ENCODE results near the gene DHX30.
"Not testable (repeated sequence)": the region's sequence is repeated elsewhere in the genome, so short reads cannot be mapped to it uniquely, and the experiment has no call there.

Gene DHX30

GRCh38 chr3:47824541-47825473 lies 21.9 kb downstream of the DHX30 start:
- H3K9me3 Mint-ChIP-seq: no peaks in the 10 kb centered on the region
- peak; percentile 57 to 66 for DNase-seq (ENCODE audit: low spot score in 2 of 2)
- peak overlapping the region; percentile 86 for H3K4me3 Mint-ChIP-seq
- H3K27me3 Mint-ChIP-seq: no peaks in the 10 kb centered on the region
- H3K27ac Mint-ChIP-seq (ENCODE audit: low read depth): peak overlapping the region; percentile 82
- H3K36me3 Mint-ChIP-seq (ENCODE audit: insufficient read depth): peaks cover 30% of the 10 kb centered on the region
- ATAC-seq (replicated peaks; ENCODE audit: extremely low read depth, poor library complexity, severe bottlenecking): peak; percentile 99
- H3K4me1 Mint-ChIP-seq: peaks cover 30% of the 10 kb centered on the region

- H3K27ac Mint-ChIP-seq (ENCODE audit: low read depth): peak overlapping the region; percentile 82
- H3K9me3 Mint-ChIP-seq: no peaks in the 10 kb centered on the region
- peaks cover 33% of the 10 kb centered on the region for H3K36me3 Mint-ChIP-seq (ENCODE audit: insufficient read depth)
- H3K27me3 Mint-ChIP-seq: no peaks in the 10 kb centered on the region
- no peak for DNase-seq (ENCODE audit: low spot score in 2 of 2)
- no peak for ATAC-seq (replicated peaks; ENCODE audit: extremely low read depth, poor library complexity, severe bottlenecking)
- peak overlapping the region; percentile 86 for H3K4me3 Mint-ChIP-seq
- peaks cover 31% of the 10 kb centered on the region for H3K4me1 Mint-ChIP-seq
Measured at GRCh38 chr3:47825590-47825989, 22.7 kb downstream of the DHX30 start.

GRCh38 chr3:47829482-47829881 lies 26.5 kb downstream of the DHX30 start:
- Mint-ChIP-seq H3K36me3 (ENCODE audit: insufficient read depth) (peaks cover 59% of the 10 kb centered on the region), H3K27ac (ENCODE audit: low read depth) (peak overlapping the region; percentile 32), H3K4me1 (peaks cover 34% of the 10 kb centered on the region)
- H3K27me3 Mint-ChIP-seq; ATAC-seq (replicated peaks; ENCODE audit: extremely low read depth, poor library complexity, severe bottlenecking); DNase-seq (ENCODE audit: low spot score in 2 of 2); H3K9me3 Mint-ChIP-seq; H3K4me3 Mint-ChIP-seq: not testable (repeated sequence)

DNA sequence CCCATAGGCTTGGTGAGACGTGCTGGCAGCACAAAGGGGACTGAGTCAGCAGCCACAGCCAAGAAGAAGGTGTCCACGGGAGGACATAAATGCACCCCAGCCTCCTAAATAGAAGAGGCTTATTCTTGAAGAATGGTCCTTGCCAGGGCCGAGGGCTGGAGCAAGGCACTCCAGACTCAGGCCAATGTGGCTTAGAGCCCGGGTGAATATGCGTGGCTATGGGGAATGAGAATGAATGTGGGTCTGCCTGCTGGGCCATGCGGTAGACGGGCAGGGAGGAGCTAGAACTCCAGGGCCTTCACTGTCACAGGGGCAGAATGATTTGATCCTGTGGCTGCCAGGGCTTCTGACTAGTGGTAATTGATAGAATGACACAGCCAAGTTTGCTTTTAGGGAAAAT lies 34.0 kb downstream of the DHX30 start:
- H3K4me1 Mint-ChIP-seq: peaks cover 6% of the 10 kb centered on the region
- ATAC-seq (replicated peaks; ENCODE audit: extremely low read depth, poor library complexity, severe bottlenecking) (no peak), DNase-seq (ENCODE audit: low spot score in 2 of 2) (no peak)
- no peaks in the 10 kb centered on the region for H3K9me3 Mint-ChIP-seq
- H3K4me3 Mint-ChIP-seq: no peak overlapping the region
- peak overlapping the region; percentile 33 for H3K27ac Mint-ChIP-seq (ENCODE audit: low read depth)
- peaks cover 41% of the 10 kb centered on the region for H3K36me3 Mint-ChIP-seq (ENCODE audit: insufficient read depth)
- H3K27me3 Mint-ChIP-seq: no peaks in the 10 kb centered on the region

GRCh38 chr3:47838503-47838902 lies 35.6 kb downstream of the DHX30 start:
- ATAC-seq (replicated peaks; ENCODE audit: extremely low read depth, poor library complexity, severe bottlenecking): no peak

GRCh38 chr3:47841786-47842349 lies 38.9 kb downstream of the DHX30 start:
- Mint-ChIP-seq H3K9me3 (no peaks in the 10 kb centered on the region), H3K4me1 (peaks cover 12% of the 10 kb centered on the region), H3K4me3 (no peak overlapping the region), H3K36me3 (ENCODE audit: insufficient read depth) (peaks cover 40% of the 10 kb centered on the region), H3K27me3 (no peaks in the 10 kb centered on the region), H3K27ac (ENCODE audit: low read depth) (peak overlapping the region; percentile 46)
- ATAC-seq (replicated peaks; ENCODE audit: extremely low read depth, poor library complexity, severe bottlenecking) (no peak), DNase-seq (ENCODE audit: low spot score in 2 of 2) (no peak)

More at GRCh38 chr3:47838503-47838902, 35.6 kb downstream of the DHX30 start:
- H3K36me3 Mint-ChIP-seq (ENCODE audit: insufficient read depth): peaks cover 38% of the 10 kb centered on the region
- DNase-seq (ENCODE audit: low spot score in 2 of 2): no peak
- H3K27ac Mint-ChIP-seq (ENCODE audit: low read depth): no peak overlapping the region
- peaks cover 6% of the 10 kb centered on the region for H3K4me1 Mint-ChIP-seq
- H3K4me3 Mint-ChIP-seq: no peak overlapping the region
- no peaks in the 10 kb centered on the region for H3K9me3 Mint-ChIP-seq
- H3K27me3 Mint-ChIP-seq: no peaks in the 10 kb centered on the region

DNA sequence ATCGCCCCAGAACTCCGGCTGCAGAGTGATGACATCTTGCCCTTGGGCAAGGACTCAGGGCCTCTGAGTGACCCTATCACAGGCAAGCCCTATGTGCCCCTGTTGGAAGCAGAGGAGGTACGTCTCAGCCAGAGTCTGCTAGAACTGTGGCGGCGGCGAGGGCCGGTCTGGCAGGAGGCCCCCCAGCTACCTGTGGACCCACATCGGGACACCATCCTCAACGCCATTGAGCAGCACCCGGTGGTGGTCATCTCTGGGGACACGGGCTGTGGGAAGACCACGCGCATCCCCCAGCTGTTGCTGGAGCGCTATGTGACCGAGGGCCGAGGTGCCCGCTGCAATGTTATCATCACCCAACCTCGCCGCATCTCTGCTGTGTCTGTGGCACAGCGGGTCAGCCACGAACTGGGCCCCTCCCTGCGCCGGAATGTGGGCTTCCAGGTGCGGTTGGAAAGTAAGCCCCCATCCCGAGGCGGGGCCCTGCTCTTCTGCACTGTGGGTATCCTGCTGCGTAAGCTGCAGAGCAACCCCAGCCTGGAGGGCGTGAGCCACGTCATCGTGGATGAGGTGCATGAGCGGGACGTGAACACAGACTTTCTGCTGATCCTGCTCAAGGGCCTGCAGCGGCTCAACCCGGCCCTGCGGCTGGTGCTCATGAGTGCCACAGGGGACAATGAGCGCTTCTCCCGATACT lies 43.4 kb downstream of the DHX30 start:
- Mint-ChIP-seq H3K9me3 (no peaks in the 10 kb centered on the region), H3K4me1 (peaks cover 5% of the 10 kb centered on the region), H3K4me3 (no peak overlapping the region), H3K27me3 (no peaks in the 10 kb centered on the region), H3K27ac (ENCODE audit: low read depth) (no peak overlapping the region), H3K36me3 (ENCODE audit: insufficient read depth) (peaks cover 40% of the 10 kb centered on the region)
- no peak for ATAC-seq (replicated peaks; ENCODE audit: extremely low read depth, poor library complexity, severe bottlenecking)
- no peak for DNase-seq (ENCODE audit: low spot score in 2 of 2)

DNA sequence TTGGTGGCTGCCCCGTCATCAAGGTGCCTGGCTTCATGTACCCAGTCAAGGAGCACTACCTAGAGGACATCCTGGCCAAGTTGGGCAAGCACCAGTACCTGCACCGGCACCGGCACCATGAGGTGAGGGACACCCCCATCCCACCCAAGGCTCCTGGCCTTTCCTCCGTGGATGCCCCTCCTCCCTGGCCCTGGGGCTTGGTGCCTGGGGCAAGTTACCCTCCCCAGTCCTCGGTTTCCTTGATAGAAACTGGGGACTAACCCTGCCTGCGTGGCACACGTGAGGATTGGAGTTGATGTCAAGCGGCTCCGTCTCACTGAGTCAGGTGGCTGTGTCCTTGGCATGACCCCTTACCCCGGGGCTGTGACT lies 43.9 kb downstream of the DHX30 start:
- no peak overlapping the region for H3K27ac Mint-ChIP-seq (ENCODE audit: low read depth)
- no peak for ATAC-seq (replicated peaks; ENCODE audit: extremely low read depth, poor library complexity, severe bottlenecking)
- no peaks in the 10 kb centered on the region for H3K27me3 Mint-ChIP-seq
- peaks cover 5% of the 10 kb centered on the region for H3K4me1 Mint-ChIP-seq
- no peaks in the 10 kb centered on the region for H3K9me3 Mint-ChIP-seq
- no peak for DNase-seq (ENCODE audit: low spot score in 2 of 2)
- H3K4me3 Mint-ChIP-seq: no peak overlapping the region
- peaks cover 39% of the 10 kb centered on the region for H3K36me3 Mint-ChIP-seq (ENCODE audit: insufficient read depth)

DNA sequence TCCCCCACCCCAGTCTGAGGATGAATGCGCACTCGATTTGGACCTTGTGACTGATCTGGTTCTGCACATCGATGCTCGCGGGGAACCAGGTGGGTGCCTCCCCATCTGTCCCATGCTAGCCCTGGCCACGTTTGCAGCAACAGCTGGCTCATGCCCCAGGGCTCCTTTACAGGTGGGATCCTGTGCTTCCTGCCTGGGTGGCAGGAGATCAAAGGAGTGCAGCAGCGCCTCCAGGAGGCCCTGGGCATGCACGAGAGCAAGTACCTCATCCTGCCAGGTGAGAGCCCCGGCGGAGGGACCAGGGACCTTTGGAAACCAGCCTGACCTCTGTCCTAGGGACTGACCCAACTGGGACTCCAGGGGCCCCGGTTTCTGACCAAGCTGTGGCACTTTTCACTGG lies 44.3 kb downstream of the DHX30 start:
- Mint-ChIP-seq H3K27me3 (no peaks in the 10 kb centered on the region), H3K9me3 (no peaks in the 10 kb centered on the region), H3K36me3 (ENCODE audit: insufficient read depth) (peaks cover 39% of the 10 kb centered on the region), H3K4me3 (no peak overlapping the region), H3K4me1 (peaks cover 5% of the 10 kb centered on the region), H3K27ac (ENCODE audit: low read depth) (no peak overlapping the region)
- ATAC-seq (replicated peaks; ENCODE audit: extremely low read depth, poor library complexity, severe bottlenecking): no peak
- DNase-seq (ENCODE audit: low spot score in 2 of 2): no peak

DNA sequence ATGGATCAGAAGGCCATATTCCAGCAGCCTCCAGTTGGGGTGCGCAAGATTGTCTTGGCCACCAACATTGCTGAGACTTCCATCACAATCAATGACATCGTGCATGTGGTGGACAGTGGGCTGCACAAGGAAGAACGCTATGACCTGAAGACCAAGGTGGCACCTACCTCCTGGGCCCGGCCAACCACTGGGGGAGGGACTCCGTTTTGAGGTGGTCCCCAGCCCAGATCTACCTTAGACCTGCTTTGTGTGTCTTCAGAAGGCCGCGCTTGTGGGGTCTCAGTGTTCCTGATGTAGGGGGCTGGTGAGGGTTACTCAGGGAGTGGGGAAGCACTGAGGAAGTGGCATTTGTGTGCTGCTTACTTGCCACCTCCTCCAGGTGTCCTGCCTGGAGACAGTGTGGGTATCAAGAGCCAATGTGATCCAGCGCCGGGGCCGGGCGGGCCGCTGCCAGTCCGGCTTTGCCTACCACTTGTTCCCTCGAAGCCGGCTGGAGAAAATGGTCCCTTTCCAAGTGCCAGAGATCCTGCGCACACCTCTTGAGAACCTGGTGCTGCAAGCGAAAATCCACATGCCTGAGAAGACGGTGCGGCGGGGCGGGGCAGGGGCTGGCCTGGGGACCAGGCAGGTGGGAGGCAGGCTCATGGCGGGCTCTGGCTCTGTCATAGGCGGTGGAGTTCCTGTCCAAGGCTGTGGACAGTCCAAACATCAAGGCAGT lies 45.0 kb downstream of the DHX30 start:
- Mint-ChIP-seq H3K36me3 (ENCODE audit: insufficient read depth) (peaks cover 37% of the 10 kb centered on the region), H3K27me3 (no peaks in the 10 kb centered on the region), H3K9me3 (no peaks in the 10 kb centered on the region), H3K4me1 (peaks cover 5% of the 10 kb centered on the region), H3K27ac (ENCODE audit: low read depth) (no peak overlapping the region), H3K4me3 (no peak overlapping the region)
- DNase-seq (ENCODE audit: low spot score in 2 of 2) (no peak), ATAC-seq (replicated peaks; ENCODE audit: extremely low read depth, poor library complexity, severe bottlenecking) (no peak)

GRCh38 chr3:47848599-47849117 lies 45.7 kb downstream of the DHX30 start:
- H3K36me3 Mint-ChIP-seq (ENCODE audit: insufficient read depth): peaks cover 31% of the 10 kb centered on the region
- no peaks in the 10 kb centered on the region for H3K27me3 Mint-ChIP-seq
- ATAC-seq (replicated peaks; ENCODE audit: extremely low read depth, poor library complexity, severe bottlenecking) (no peak), DNase-seq (ENCODE audit: low spot score in 2 of 2) (no peak)
- peaks cover 4% of the 10 kb centered on the region for H3K4me1 Mint-ChIP-seq
- no peaks in the 10 kb centered on the region for H3K9me3 Mint-ChIP-seq
- H3K4me3 Mint-ChIP-seq: no peak overlapping the region
- H3K27ac Mint-ChIP-seq (ENCODE audit: low read depth): no peak overlapping the region

DNA sequence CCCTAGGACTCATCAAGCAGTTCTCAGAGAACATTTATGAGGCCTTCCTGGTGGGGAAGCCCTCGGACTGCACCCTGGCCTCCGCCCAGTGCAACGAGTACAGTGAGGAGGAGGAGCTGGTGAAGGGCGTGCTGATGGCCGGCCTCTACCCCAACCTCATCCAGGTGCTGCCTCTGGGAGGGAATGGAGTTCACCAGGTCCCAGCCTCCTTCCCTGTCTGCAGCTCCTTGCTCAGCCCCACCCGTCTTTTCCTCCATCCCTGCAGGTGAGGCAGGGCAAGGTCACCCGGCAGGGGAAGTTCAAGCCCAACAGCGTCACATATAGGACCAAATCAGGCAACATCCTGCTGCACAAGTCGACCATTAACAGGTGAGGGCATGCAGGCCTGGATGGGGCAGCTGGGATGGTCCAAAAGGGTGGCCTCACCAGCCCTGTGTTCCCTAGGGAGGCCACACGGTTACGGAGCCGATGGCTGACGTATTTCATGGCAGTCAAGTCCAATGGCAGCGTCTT lies 46.3 kb downstream of the DHX30 start:
- H3K4me3 Mint-ChIP-seq: no peak overlapping the region
- no peaks in the 10 kb centered on the region for H3K4me1 Mint-ChIP-seq
- no peak for DNase-seq (ENCODE audit: low spot score in 2 of 2)
- H3K9me3 Mint-ChIP-seq: no peaks in the 10 kb centered on the region
- ATAC-seq (replicated peaks; ENCODE audit: extremely low read depth, poor library complexity, severe bottlenecking): no peak
- no peak overlapping the region for H3K27ac Mint-ChIP-seq (ENCODE audit: low read depth)
- peaks cover 28% of the 10 kb centered on the region for H3K36me3 Mint-ChIP-seq (ENCODE audit: insufficient read depth)
- no peaks in the 10 kb centered on the region for H3K27me3 Mint-ChIP-seq
